Liver (tissue), 9 donors: Measurements from ENCODE around the gene SLC45A1. TPM values are rescaled to one million over a fixed set of nuclear protein-coding genes. Genes with fewer than 3 reads are reported as not detected.

ENCODE experiments used
- DNase-seq: peaks from one replicate; pipeline ENCODE4 v3.0.0-alpha.2; 2017; ENCODE audit warnings: low spot score
- H3K27ac ChIP-seq, 2 donors: one replicate each; pipeline ENCODE4 v1.7.0; 2013; ENCODE audit warnings: inconsistent platforms in 2 of 2, low read length in 2 of 2, control low read depth in 1 of 2, low read depth in 1 of 2, mild to moderate bottlenecking in 1 of 2
- H3K27me3 ChIP-seq, 4 donors: one replicate each; pipeline versions ENCODE4 v1.6.1 to v1.7.0; 2013; ENCODE audit warnings: low read length in 3 of 4, inconsistent platforms in 1 of 4, mild to moderate bottlenecking in 1 of 4, moderate library complexity in 1 of 4; ENCODE audit not compliant: control insufficient read depth in 4 of 4, insufficient read depth in 4 of 4
- H3K36me3 ChIP-seq, 4 donors: one replicate each; pipeline versions ENCODE4 v1.6.1 to v1.7.0; 2013; ENCODE audit warnings: low read length in 3 of 4, mild to moderate bottlenecking in 3 of 4, low read depth in 1 of 4, moderate library complexity in 1 of 4; ENCODE audit not compliant: control insufficient read depth in 4 of 4, insufficient read depth in 3 of 4
- H3K4me1 ChIP-seq, 4 donors: one replicate each; pipeline versions ENCODE4 v1.6.1 to v1.7.0; 2013; ENCODE audit warnings: low read length in 3 of 4, mild to moderate bottlenecking in 3 of 4, moderate library complexity in 1 of 4; ENCODE audit not compliant: control insufficient read depth in 4 of 4, insufficient read depth in 4 of 4
- H3K4me3 ChIP-seq, 3 donors: one replicate each; pipeline versions ENCODE4 v1.6.1 to v1.7.0; 2013; ENCODE audit warnings: low read length in 3 of 3, control low read depth in 1 of 3, low read depth in 1 of 3, mild to moderate bottlenecking in 1 of 3
- H3K9ac ChIP-seq, 2 donors: one replicate each; pipeline ENCODE4 v1.7.0; 2013; ENCODE audit warnings: low read length in 2 of 2, mild to moderate bottlenecking in 2 of 2, moderate library complexity in 2 of 2, control low read depth in 1 of 2, low read depth in 1 of 2
- H3K9me3 ChIP-seq, 4 donors: one replicate each; pipeline versions ENCODE4 v1.6.1 to v1.7.0; 2013; ENCODE audit warnings: low read length in 3 of 4; ENCODE audit not compliant: control insufficient read depth in 4 of 4
- EGR1 ChIP-seq, 2 donors: IDR thresholded peaks; 2 replicates each; pipeline ENCODE4 v1.6.1; 2016 to 2018; ENCODE audit warnings: antibody characterized with exemption in 2 of 2, low read depth in 2 of 2
- FOXA2 ChIP-seq: IDR thresholded peaks from 2 replicates; pipeline ENCODE4 v1.6.1; 2016; ENCODE audit warnings: antibody characterized with exemption
- HNF4A ChIP-seq, 2 donors: conservative IDR thresholded peaks; 2 replicates each; pipeline ENCODE4 v1.6.1; 2016; ENCODE audit warnings: antibody characterized with exemption in 2 of 2, mild to moderate bottlenecking in 2 of 2
- JUND ChIP-seq, 2 donors: IDR thresholded peaks; 2 replicates each; pipeline ENCODE4 v1.6.1; 2016; ENCODE audit warnings: antibody characterized with exemption in 2 of 2
- RXRA ChIP-seq, 2 donors: IDR thresholded peaks; 2 replicates each; pipeline ENCODE4 v1.6.1; 2017 to 2018; ENCODE audit warnings: antibody characterized with exemption in 2 of 2, mild to moderate bottlenecking in 1 of 2
- YY1 ChIP-seq: IDR thresholded peaks from 2 replicates; pipeline ENCODE4 v1.6.1; 2016; ENCODE audit warnings: antibody characterized with exemption, mild to moderate bottlenecking
- WGBS: extraction: QIAGEN DNeasy Blood & Tissue Kit; methylation state at CpG from one replicate; pipeline ENCODE4 v1.1.7; 2013; 5-methylcytosine and 5-hydroxymethylcytosine counted together
- polyA plus RNA-seq, 2 donors: library from polyadenylated mRNA; stranded (reverse) in 1 of 2; unstranded in 1 of 2; fragments of 200-250 nt in 1 of 2; fragments of >200 nt in 1 of 2; fragmentation: Nextera tagmentation in 1 of 2; extraction: Ambion mirVana in 1 of 2; gene quantifications; one replicate each; pipeline versions ENCODE4 v1.2.1 to v1.2.3, GENCODE V29; 2013 to 2015
- total RNA-seq, 2 donors: library from RNA; depleted of rRNA; stranded (reverse); fragments of >200 nt; gene quantifications; one replicate each; pipeline ENCODE4 v1.2.3, GENCODE V29; 2014
- TF ChIP-seq, protein P1 (sequence below): IDR thresholded peaks from 2 replicates; pipeline ENCODE4 v1.6.1; 2016; ENCODE audit warnings: antibody characterized with exemption
- TF ChIP-seq, protein P2 (sequence below): IDR thresholded peaks from 2 replicates; pipeline ENCODE4 v1.6.1; 2016; ENCODE audit warnings: antibody characterized with exemption
- TF ChIP-seq, protein P3 (sequence below): IDR thresholded peaks from 2 replicates; pipeline ENCODE4 v1.6.1; 2016; ENCODE audit warnings: antibody characterized with exemption, mild to moderate bottlenecking
- donor health status: healthy.
- donor health status: healthy.
- donor health status: healthy.
- donor health status: healthy.
- donor health status: healthy.

SLC45A1 gene
- total and polyA plus RNA-seq, 4 donors: 0.08 to 0.29 (median 0.14) TPM; not detected in 1

DNA sequence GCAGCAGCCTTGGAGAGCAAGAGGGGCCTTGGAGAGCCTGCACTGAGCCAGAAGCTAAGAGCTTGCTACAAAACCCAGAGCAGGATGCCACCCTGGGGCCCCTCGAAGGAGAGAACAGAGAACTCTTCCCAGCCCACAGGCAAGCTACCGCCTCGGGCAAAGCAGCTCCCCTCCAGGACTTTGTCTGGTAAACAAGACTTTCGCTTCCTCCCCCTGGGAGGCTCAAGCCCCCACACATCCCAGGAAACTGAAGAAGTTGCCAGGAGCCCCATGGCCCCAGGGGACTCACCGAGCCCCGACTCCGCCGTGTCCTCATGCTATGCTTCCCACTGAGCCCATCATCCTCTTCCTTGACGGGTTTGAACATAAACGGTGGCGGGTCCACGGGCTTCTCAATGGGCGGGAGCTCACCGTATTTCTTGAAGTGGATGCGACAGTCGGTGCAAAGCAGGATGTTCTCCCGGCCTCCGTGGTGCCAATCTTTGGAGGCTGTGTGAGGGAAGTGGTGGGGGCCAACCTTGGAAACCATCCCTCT is 45.9 kb downstream of the SLC45A1 start:
- H3K4me3 ChIP-seq: no peak overlapping the region
- peaks cover 16 to 48% (median 33%) of the 10 kb centered on the region in 4 donors for H3K4me1 ChIP-seq
- DNase-seq: no peak
- TF ChIP-seq HNF4A (conservative IDR thresholded peaks at IDR 0.05): no peak
- TF ChIP-seq FOXA2: no peak
- no peaks in the 10 kb centered on the region for H3K9me3 ChIP-seq
- no peak overlapping the region for H3K9ac ChIP-seq
- no peaks in the 10 kb centered on the region for H3K27me3 ChIP-seq
- WGBS: 84% methylated on average over 18 of the region's 18 CpGs
- H3K36me3 ChIP-seq: peaks cover 35 to 38% (median 36%) of the 10 kb centered on the region in 4 donors
- no peak overlapping the region for H3K27ac ChIP-seq

DNA sequence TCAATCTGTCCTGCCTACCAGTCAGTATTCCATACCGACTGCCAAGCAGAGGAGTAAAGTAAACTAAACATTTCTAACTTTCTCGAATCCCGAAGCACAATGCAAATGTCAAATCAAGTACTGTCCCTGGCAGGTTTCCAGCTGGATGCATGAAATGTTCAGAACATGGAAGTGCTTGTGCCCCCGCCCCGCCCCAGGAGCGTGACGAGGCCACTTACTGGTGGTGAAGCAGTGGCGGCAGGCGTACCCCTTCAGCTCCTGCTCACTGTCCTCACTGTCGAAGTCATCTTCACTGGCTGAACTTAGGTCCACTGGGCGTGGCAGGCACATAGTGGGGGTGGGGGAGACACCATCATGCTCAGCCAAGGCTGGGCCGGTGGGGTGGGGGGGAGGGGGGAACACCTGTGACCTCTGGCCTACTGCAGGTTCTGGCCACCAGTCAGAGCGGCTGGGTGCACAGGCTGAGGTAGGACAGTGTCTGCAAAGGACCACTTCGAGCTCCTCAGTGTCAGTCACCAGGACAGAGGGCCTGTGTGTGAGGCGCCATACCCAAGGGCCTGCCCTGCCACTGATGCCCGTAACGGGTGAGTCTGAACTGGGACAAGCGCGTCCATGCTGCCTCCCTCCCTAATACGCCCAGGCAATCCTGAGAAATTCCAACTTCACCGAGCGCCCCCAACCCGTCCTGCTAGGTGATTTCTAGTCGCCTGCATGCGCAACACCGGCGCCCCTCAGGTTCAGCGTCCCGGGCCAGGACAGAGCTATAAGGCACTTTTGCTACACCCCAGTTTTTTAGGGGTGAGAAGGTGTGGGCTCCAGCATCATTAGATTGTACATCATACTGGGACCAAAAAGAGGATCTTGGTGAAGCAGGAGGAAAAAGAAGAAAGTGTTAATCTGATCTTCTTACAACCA is 46.9 kb downstream of the SLC45A1 start:
- no peak overlapping the region for H3K27ac ChIP-seq
- H3K9me3 ChIP-seq: no peaks in the 10 kb centered on the region
- H3K4me3 ChIP-seq: no peak overlapping the region
- TF ChIP-seq RXRA (IDR thresholded peaks at IDR 0.05) (no peak), YY1 (no peak)
- H3K4me1 ChIP-seq: peaks cover 18 to 55% (median 37%) of the 10 kb centered on the region in 4 donors
- H3K9ac ChIP-seq: no peak overlapping the region
- no peak for DNase-seq
- WGBS: 85% methylated on average over 29 of the region's 29 CpGs
- H3K36me3 ChIP-seq: peaks cover 27 to 34% (median 32%) of the 10 kb centered on the region in 4 donors
- H3K27me3 ChIP-seq: no peaks in the 10 kb centered on the region

DNA sequence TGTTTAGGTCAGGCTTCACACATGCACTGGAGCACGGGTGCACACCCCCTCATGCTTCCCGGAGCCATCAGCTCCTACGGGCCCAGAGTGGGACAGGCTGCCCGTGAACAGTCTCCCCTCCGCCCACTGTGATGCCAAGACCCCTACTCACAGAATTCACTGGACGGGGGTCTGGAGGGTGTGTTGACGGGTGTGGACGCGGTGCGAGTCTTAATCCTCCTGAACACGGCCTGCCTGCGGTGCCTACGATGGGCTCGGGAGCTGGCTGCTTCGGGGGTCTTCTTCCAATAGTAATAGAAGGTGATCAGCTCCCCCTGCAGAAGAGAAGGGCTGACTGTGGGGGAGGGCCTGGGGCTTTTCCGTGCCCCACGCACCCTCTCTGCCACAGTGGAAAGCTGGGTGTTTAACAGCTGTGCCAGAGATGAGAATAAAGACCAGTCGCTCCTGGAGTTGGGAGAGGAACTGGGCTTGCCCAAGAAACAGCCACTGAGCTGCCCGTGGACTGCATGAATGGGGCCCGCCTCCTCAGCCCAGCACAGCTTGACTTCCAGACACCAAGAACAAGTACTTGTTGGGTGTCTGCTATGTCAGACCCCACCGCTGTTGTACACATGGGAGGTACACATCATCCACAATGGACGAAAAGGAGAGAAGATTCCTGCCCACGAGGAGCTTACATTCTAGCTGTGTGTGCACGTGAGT is 47.9 kb downstream of the SLC45A1 start:
- peaks cover 23 to 33% (median 29%) of the 10 kb centered on the region in 4 donors for H3K36me3 ChIP-seq
- DNase-seq: no peak
- no peak overlapping the region for H3K9ac ChIP-seq
- no peaks in the 10 kb centered on the region for H3K9me3 ChIP-seq
- no peak overlapping the region for H3K27ac ChIP-seq
- H3K27me3 ChIP-seq: no peaks in the 10 kb centered on the region
- 96% methylated on average over 24 of the region's 24 CpGs for WGBS
- TF ChIP-seq FOXA2 (no peak), JUND (IDR thresholded peaks at IDR 0.05) (no peak), EGR1 (IDR thresholded peaks at IDR 0.05; ENCODE audit: low read depth in 2 of 2) (no peak)
- TF ChIP-seq, protein P1, sequence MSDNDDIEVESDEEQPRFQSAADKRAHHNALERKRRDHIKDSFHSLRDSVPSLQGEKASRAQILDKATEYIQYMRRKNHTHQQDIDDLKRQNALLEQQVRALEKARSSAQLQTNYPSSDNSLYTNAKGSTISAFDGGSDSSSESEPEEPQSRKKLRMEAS: no peak
- TF ChIP-seq, protein P2, sequence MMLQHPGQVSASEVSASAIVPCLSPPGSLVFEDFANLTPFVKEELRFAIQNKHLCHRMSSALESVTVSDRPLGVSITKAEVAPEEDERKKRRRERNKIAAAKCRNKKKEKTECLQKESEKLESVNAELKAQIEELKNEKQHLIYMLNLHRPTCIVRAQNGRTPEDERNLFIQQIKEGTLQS: no peak
- TF ChIP-seq, protein P3, sequence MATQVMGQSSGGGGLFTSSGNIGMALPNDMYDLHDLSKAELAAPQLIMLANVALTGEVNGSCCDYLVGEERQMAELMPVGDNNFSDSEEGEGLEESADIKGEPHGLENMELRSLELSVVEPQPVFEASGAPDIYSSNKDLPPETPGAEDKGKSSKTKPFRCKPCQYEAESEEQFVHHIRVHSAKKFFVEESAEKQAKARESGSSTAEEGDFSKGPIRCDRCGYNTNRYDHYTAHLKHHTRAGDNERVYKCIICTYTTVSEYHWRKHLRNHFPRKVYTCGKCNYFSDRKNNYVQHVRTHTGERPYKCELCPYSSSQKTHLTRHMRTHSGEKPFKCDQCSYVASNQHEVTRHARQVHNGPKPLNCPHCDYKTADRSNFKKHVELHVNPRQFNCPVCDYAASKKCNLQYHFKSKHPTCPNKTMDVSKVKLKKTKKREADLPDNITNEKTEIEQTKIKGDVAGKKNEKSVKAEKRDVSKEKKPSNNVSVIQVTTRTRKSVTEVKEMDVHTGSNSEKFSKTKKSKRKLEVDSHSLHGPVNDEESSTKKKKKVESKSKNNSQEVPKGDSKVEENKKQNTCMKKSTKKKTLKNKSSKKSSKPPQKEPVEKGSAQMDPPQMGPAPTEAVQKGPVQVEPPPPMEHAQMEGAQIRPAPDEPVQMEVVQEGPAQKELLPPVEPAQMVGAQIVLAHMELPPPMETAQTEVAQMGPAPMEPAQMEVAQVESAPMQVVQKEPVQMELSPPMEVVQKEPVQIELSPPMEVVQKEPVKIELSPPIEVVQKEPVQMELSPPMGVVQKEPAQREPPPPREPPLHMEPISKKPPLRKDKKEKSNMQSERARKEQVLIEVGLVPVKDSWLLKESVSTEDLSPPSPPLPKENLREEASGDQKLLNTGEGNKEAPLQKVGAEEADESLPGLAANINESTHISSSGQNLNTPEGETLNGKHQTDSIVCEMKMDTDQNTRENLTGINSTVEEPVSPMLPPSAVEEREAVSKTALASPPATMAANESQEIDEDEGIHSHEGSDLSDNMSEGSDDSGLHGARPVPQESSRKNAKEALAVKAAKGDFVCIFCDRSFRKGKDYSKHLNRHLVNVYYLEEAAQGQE: no peak
- H3K4me3 ChIP-seq: no peak overlapping the region
- H3K4me1 ChIP-seq: peaks cover 20 to 64% (median 47%) of the 10 kb centered on the region in 4 donors
